Neuronal stem cell (in vitro differentiated cells): ENCODE measurements around the gene ZBED1.
A peak's percentile ranks its signal among the peaks of the same experiment; 100 is the strongest.
"Not testable (repeated sequence)": the region's sequence is repeated elsewhere in the genome, so short reads cannot be mapped to it uniquely, and the experiment has no call there.

ENCODE experiments used
- DNase-seq: peaks from one replicate; pipeline ENCODE4 v3.0.0-alpha.2; 2013; ENCODE audit warnings: low spot score
- H2AFZ ChIP-seq: one replicate; pipeline ENCODE4 v1.6.1; 2013; ENCODE audit warnings: mild to moderate bottlenecking, low read length, inconsistent platforms
- H2AK5ac ChIP-seq: 2 replicates; pipeline ENCODE4 v1.6.1; 2013; ENCODE audit warnings: low read depth, mild to moderate bottlenecking, inconsistent platforms, low read length, moderate library complexity, mixed read lengths
- H2BK120ac ChIP-seq: 2 replicates; pipeline ENCODE4 v1.6.1; 2013; ENCODE audit warnings: low read depth, mild to moderate bottlenecking, inconsistent platforms, low read length, moderate library complexity, mixed read lengths
- H2BK12ac ChIP-seq: one replicate; pipeline ENCODE4 v1.6.1; 2013; ENCODE audit warnings: low read length, inconsistent platforms
- H2BK15ac ChIP-seq: 2 replicates; pipeline ENCODE4 v1.6.1; 2013; ENCODE audit warnings: mild to moderate bottlenecking, low read length, inconsistent platforms, mixed read lengths
- H2BK5ac ChIP-seq: one replicate; pipeline ENCODE4 v1.6.1; 2013; ENCODE audit warnings: inconsistent platforms, mild to moderate bottlenecking, low read length, moderate library complexity
- H3K14ac ChIP-seq: one replicate; pipeline ENCODE4 v1.6.1; 2013; ENCODE audit warnings: low read length, inconsistent platforms
- H3K18ac ChIP-seq: 2 replicates; pipeline ENCODE4 v1.6.1; 2013; ENCODE audit warnings: low read length, inconsistent platforms
- H3K23ac ChIP-seq: 2 replicates; pipeline ENCODE4 v1.6.1; 2013; ENCODE audit warnings: low read depth, mild to moderate bottlenecking, mixed read lengths, low read length, inconsistent platforms; ENCODE audit not compliant: poor library complexity
- H3K27ac ChIP-seq: replicated peaks from 3 replicates; pipeline ENCODE4 v1.5.1; 2013; ENCODE audit warnings: low read length, inconsistent platforms
- H3K27me3 ChIP-seq, 3 experiments: 2 replicates each; pipeline ENCODE4 v1.6.1; 2013; ENCODE audit warnings: low read length in 3 of 3, mild to moderate bottlenecking in 2 of 3, inconsistent platforms in 1 of 3, low read depth in 1 of 3, mixed read lengths in 1 of 3, moderate library complexity in 1 of 3; ENCODE audit not compliant: control insufficient read depth in 3 of 3, insufficient read depth in 3 of 3
- H3K36me3 ChIP-seq, 2 donors: replicated peaks in 1 of 2; 2 replicates each; pipeline ENCODE4 v1.6.1; 2013; ENCODE audit warnings: low read length in 2 of 2; ENCODE audit not compliant: control insufficient read depth in 2 of 2, insufficient read depth in 2 of 2
- H3K4ac ChIP-seq: 2 replicates; pipeline ENCODE4 v1.6.1; 2013; ENCODE audit warnings: inconsistent platforms, mild to moderate bottlenecking, low read length, moderate library complexity
- H3K4me1 ChIP-seq, 2 donors: 1 replicate in 1 of 2; 2 replicates in 1 of 2; pipeline ENCODE4 v1.6.1; 2013; ENCODE audit warnings: low read length in 2 of 2, low read depth in 1 of 2; ENCODE audit not compliant: control insufficient read depth in 2 of 2, insufficient read depth in 1 of 2
- H3K4me2 ChIP-seq: one replicate; pipeline ENCODE4 v1.6.1; 2013; ENCODE audit warnings: mild to moderate bottlenecking, low read length, inconsistent platforms; ENCODE audit not compliant: insufficient read depth, poor library complexity, severe bottlenecking
- H3K4me3 ChIP-seq, 2 donors: 2 replicates each; pipeline ENCODE4 v1.5.1; 2013; ENCODE audit warnings: low read length in 2 of 2, mild to moderate bottlenecking in 2 of 2, inconsistent platforms in 1 of 2, moderate library complexity in 1 of 2
- H3K79me1 ChIP-seq: one replicate; pipeline ENCODE4 v1.6.1; 2013; ENCODE audit warnings: low read depth, mild to moderate bottlenecking, inconsistent platforms, low read length, moderate library complexity
- H3K9ac ChIP-seq: one replicate; pipeline ENCODE4 v1.6.1; 2013; ENCODE audit warnings: mild to moderate bottlenecking, low read depth, low read length, inconsistent platforms; ENCODE audit not compliant: poor library complexity
- H3K9me3 ChIP-seq, 2 donors: replicated peaks in 1 of 2; 2 replicates each; pipeline versions ENCODE3 to v1.6.1; 2013; ENCODE audit warnings: low read length in 2 of 2, mild to moderate bottlenecking in 2 of 2, inconsistent platforms in 1 of 2, low read depth in 1 of 2, mixed read lengths in 1 of 2, moderate library complexity in 1 of 2; ENCODE audit not compliant: control insufficient read depth in 2 of 2, insufficient read depth in 1 of 2
- H4K8ac ChIP-seq: one replicate; pipeline ENCODE4 v1.6.1; 2013; ENCODE audit warnings: low read depth, mild to moderate bottlenecking, inconsistent platforms, low read length, moderate library complexity
- H4K91ac ChIP-seq: one replicate; pipeline ENCODE4 v1.6.1; 2013; ENCODE audit warnings: low read length, low read depth, mild to moderate bottlenecking, inconsistent platforms; ENCODE audit not compliant: poor library complexity
- WGBS, 2 donors: extraction: QIAGEN DNeasy Blood & Tissue Kit; methylation state at CpG; one replicate each; pipeline ENCODE4 v1.1.7; 2013; ENCODE audit warnings: missing lambda C conversion rate in 2 of 2, mixed read lengths in 1 of 2; ENCODE audit not compliant: insufficient read length in 2 of 2, insufficient replicate concordance in 1 of 2; ENCODE audit errors: extremely low coverage in 2 of 2; 5-methylcytosine and 5-hydroxymethylcytosine counted together

Gene ZBED1

GRCh38 chrX:2536141-2536540 is 35.4 kb upstream of the ZBED1 start:
- Histone ChIP-seq H3K36me3 (no peaks in the 10 kb centered on the region), H2AFZ (no peak overlapping the region), H2AK5ac (no peak overlapping the region), H4K8ac (no peak overlapping the region), H2BK120ac (no peak overlapping the region), H3K27ac (no peak overlapping the region), H2BK5ac (no peak overlapping the region), H3K23ac (no peak overlapping the region), H3K4me2 (no peak overlapping the region), H2BK15ac (no peak overlapping the region), H3K4ac (no peak overlapping the region), H3K14ac (no peak overlapping the region), H3K4me1 (peaks cover 6 to 7% of the 10 kb centered on the region in 2 donors), H3K18ac (no peak overlapping the region), H3K9me3 (no peaks in the 10 kb centered on the region), H2BK12ac (no peak overlapping the region), H3K4me3 (no peak overlapping the region), H3K27me3 (no peaks in the 10 kb centered on the region), H3K79me1 (no peaks in the 10 kb centered on the region), H4K91ac (no peak overlapping the region), H3K9ac (no peak overlapping the region)
- no peak for DNase-seq
- no CpG with 5 or more reads among the region's 7 CpGs for WGBS, 2 donors

GRCh38 chrX:2534261-2535021 is 33.7 kb upstream of the ZBED1 start:
- H2BK15ac ChIP-seq, H3K4me1 ChIP-seq, H3K36me3 ChIP-seq, H3K4me3 ChIP-seq, H3K27ac ChIP-seq, H3K14ac ChIP-seq, H3K9me3 ChIP-seq, H2AFZ ChIP-seq, H4K91ac ChIP-seq, H4K8ac ChIP-seq, H3K79me1 ChIP-seq, H2BK120ac ChIP-seq, DNase-seq, H3K4me2 ChIP-seq, H3K18ac ChIP-seq, H3K27me3 ChIP-seq, H2AK5ac ChIP-seq, H3K23ac ChIP-seq, H2BK12ac ChIP-seq, H2BK5ac ChIP-seq, H3K4ac ChIP-seq, H3K9ac ChIP-seq: not testable (repeated sequence)
- WGBS, 2 donors: no CpG with 5 or more reads among the region's 5 CpGs

GRCh38 chrX:2533424-2533823 is 32.6 kb upstream of the ZBED1 start:
- H2BK5ac ChIP-seq: no peak overlapping the region
- H2AK5ac ChIP-seq: no peak overlapping the region
- no peak overlapping the region for H3K23ac ChIP-seq
- WGBS, 2 donors: no CpG with 5 or more reads among the region's 8 CpGs
- H3K18ac ChIP-seq: no peak overlapping the region
- DNase-seq: no peak
- H3K4me2 ChIP-seq: no peak overlapping the region
- H3K27me3 ChIP-seq: no peaks in the 10 kb centered on the region
- H3K4me1 ChIP-seq: peaks cover 4 to 7% of the 10 kb centered on the region in 2 donors
- H2AFZ ChIP-seq: peak overlapping the region; percentile 48
- no peak overlapping the region for H4K91ac ChIP-seq
- no peak overlapping the region for H3K27ac ChIP-seq
- no peak overlapping the region for H2BK12ac ChIP-seq
- no peak overlapping the region for H4K8ac ChIP-seq
- H3K79me1 ChIP-seq: no peaks in the 10 kb centered on the region
- no peak overlapping the region for H3K14ac ChIP-seq
- no peak overlapping the region for H3K4ac ChIP-seq
- H3K4me3 ChIP-seq: no peak overlapping the region
- no peaks in the 10 kb centered on the region for H3K9me3 ChIP-seq
- H3K36me3 ChIP-seq: no peaks in the 10 kb centered on the region
- H3K9ac ChIP-seq: no peak overlapping the region
- H2BK120ac ChIP-seq: no peak overlapping the region
- H2BK15ac ChIP-seq: no peak overlapping the region

GRCh38 chrX:2526390-2526789 is 25.6 kb upstream of the ZBED1 start:
- Histone ChIP-seq H3K4me3 (no peak overlapping the region), H3K18ac (no peak overlapping the region), H2AK5ac (no peak overlapping the region), H3K23ac (no peak overlapping the region), H3K4ac (no peak overlapping the region), H4K91ac (no peak overlapping the region), H4K8ac (no peak overlapping the region), H3K4me1 (no peaks in the 10 kb centered on the region), H3K9me3 (peaks cover 0 to 3% of the 10 kb centered on the region in 2 donors), H2BK12ac (no peak overlapping the region), H3K27ac (no peak overlapping the region), H3K36me3 (no peaks in the 10 kb centered on the region), H3K14ac (no peak overlapping the region), H2BK5ac (no peak overlapping the region), H2BK120ac (no peak overlapping the region), H3K9ac (no peak overlapping the region), H2BK15ac (no peak overlapping the region), H2AFZ (no peak overlapping the region), H3K4me2 (no peak overlapping the region), H3K27me3 (no peaks in the 10 kb centered on the region), H3K79me1 (no peaks in the 10 kb centered on the region)
- no peak for DNase-seq
- no CpG with 5 or more reads among the region's 10 CpGs for WGBS, 2 donors
